ENCODE measurements around the gene CD163L1.

Gene CD163L1

GRCh38 chr12:7362734-7363133, 81.2 kb downstream of the CD163L1 start:
- no peaks in the 10 kb centered on the region for H3K36me3 ChIP-seq (replicated peaks; ENCODE audit: low read depth, low read length)
- H2AFZ ChIP-seq (ENCODE audit: low read depth, low read length) = no peak overlapping the region
- H3K79me2 ChIP-seq (ENCODE audit: low read length) = no peaks in the 10 kb centered on the region
- H3K4me3 ChIP-seq (ENCODE audit: low read length) = no peak overlapping the region
- no peak overlapping the region for H3K27ac ChIP-seq (ENCODE audit: low read length)
- no peaks in the 10 kb centered on the region for H3K9me3 ChIP-seq (ENCODE audit: insufficient read depth, low read length)
- H3K4me2 ChIP-seq (ENCODE audit: low read length) = no peak overlapping the region
- TF ChIP-seq EZH2phosphoT487 (IDR thresholded peaks at IDR 0.05; ENCODE audit: low read depth) (no peak), CTCF (IDR thresholded peaks at IDR 0.05; ENCODE audit: low read depth, low read length) (no peak)
- no peaks in the 10 kb centered on the region for H4K20me1 ChIP-seq (ENCODE audit: insufficient read depth, low read length)
- peaks cover 7% of the 10 kb centered on the region for H3K4me1 ChIP-seq (ENCODE audit: low read length)
- H3K9ac ChIP-seq (ENCODE audit: low read length) = no peak overlapping the region
- peaks cover 28% of the 10 kb centered on the region for H3K27me3 ChIP-seq (ENCODE audit: low read depth, low read length)

GRCh38 chr12:7361265-7361664, 82.7 kb downstream of the CD163L1 start:
- H3K79me2 ChIP-seq (ENCODE audit: low read length) = no peaks in the 10 kb centered on the region
- H3K4me1 ChIP-seq (ENCODE audit: low read length) = peaks cover 7% of the 10 kb centered on the region
- no peak overlapping the region for H3K4me2 ChIP-seq (ENCODE audit: low read length)
- H3K4me3 ChIP-seq (ENCODE audit: low read length) = no peak overlapping the region
- H3K27ac ChIP-seq (ENCODE audit: low read length) = no peak overlapping the region
- H4K20me1 ChIP-seq (ENCODE audit: insufficient read depth, low read length) = no peaks in the 10 kb centered on the region
- peaks cover 39% of the 10 kb centered on the region for H3K27me3 ChIP-seq (ENCODE audit: low read depth, low read length)
- no peaks in the 10 kb centered on the region for H3K36me3 ChIP-seq (replicated peaks; ENCODE audit: low read depth, low read length)
- H3K9ac ChIP-seq (ENCODE audit: low read length) = no peak overlapping the region
- no peak overlapping the region for H2AFZ ChIP-seq (ENCODE audit: low read depth, low read length)
- TF ChIP-seq CTCF (IDR thresholded peaks at IDR 0.05; ENCODE audit: low read depth, low read length) (no peak), EZH2phosphoT487 (IDR thresholded peaks at IDR 0.05; ENCODE audit: low read depth) (no peak)
- no peaks in the 10 kb centered on the region for H3K9me3 ChIP-seq (ENCODE audit: insufficient read depth, low read length)

- Histone ChIP-seq H3K9me3 (ENCODE audit: insufficient read depth, low read length) (no peaks in the 10 kb centered on the region), H3K4me3 (ENCODE audit: low read length) (no peak overlapping the region), H4K20me1 (ENCODE audit: insufficient read depth, low read length) (no peaks in the 10 kb centered on the region), H3K79me2 (ENCODE audit: low read length) (no peaks in the 10 kb centered on the region), H3K4me1 (ENCODE audit: low read length) (no peaks in the 10 kb centered on the region), H3K4me2 (ENCODE audit: low read length) (no peak overlapping the region), H2AFZ (ENCODE audit: low read depth, low read length) (no peak overlapping the region), H3K27me3 (ENCODE audit: low read depth, low read length) (peaks cover 44% of the 10 kb centered on the region), H3K9ac (ENCODE audit: low read length) (no peak overlapping the region), H3K36me3 (replicated peaks; ENCODE audit: low read depth, low read length) (no peaks in the 10 kb centered on the region), H3K27ac (ENCODE audit: low read length) (no peak overlapping the region)
- no peak for TF ChIP-seq EZH2phosphoT487 (IDR thresholded peaks at IDR 0.05; ENCODE audit: low read depth)
- TF ChIP-seq CTCF (IDR thresholded peaks at IDR 0.05; ENCODE audit: low read depth, low read length) = no peak
These were observed 89.4 kb downstream of the CD163L1 start for GRCh38 chr12:7354529-7354928.

- H3K4me1 ChIP-seq (ENCODE audit: low read length) = no peaks in the 10 kb centered on the region
- no peak overlapping the region for H3K4me2 ChIP-seq (ENCODE audit: low read length)
- no peak overlapping the region for H3K4me3 ChIP-seq (ENCODE audit: low read length)
- H3K9me3 ChIP-seq (ENCODE audit: insufficient read depth, low read length) = no peaks in the 10 kb centered on the region
- H2AFZ ChIP-seq (ENCODE audit: low read depth, low read length) = no peak overlapping the region
- no peaks in the 10 kb centered on the region for H3K36me3 ChIP-seq (replicated peaks; ENCODE audit: low read depth, low read length)
- H3K79me2 ChIP-seq (ENCODE audit: low read length) = no peaks in the 10 kb centered on the region
- H3K27me3 ChIP-seq (ENCODE audit: low read depth, low read length) = peaks cover 26% of the 10 kb centered on the region
- no peak overlapping the region for H3K9ac ChIP-seq (ENCODE audit: low read length)
- H3K27ac ChIP-seq (ENCODE audit: low read length) = no peak overlapping the region
- H4K20me1 ChIP-seq (ENCODE audit: insufficient read depth, low read length) = no peaks in the 10 kb centered on the region
- TF ChIP-seq EZH2phosphoT487 (IDR thresholded peaks at IDR 0.05; ENCODE audit: low read depth) (no peak), CTCF (IDR thresholded peaks at IDR 0.05; ENCODE audit: low read depth, low read length) (no peak)
These were observed 91.3 kb downstream of the CD163L1 start for GRCh38 chr12:7352661-7353060.

Measured in OCI-LY3 (cell line).